HepG2 (cell line): ENCODE measurements around the gene DAPK1. TPM values are rescaled to one million over a fixed set of nuclear protein-coding genes. Genes with fewer than 3 reads are reported as not detected.

Experiments
- CSRNP2 ChIP-seq: sonication (generic); formaldehyde crosslinking; conservative IDR thresholded peaks from 2 replicates; pipeline ENCODE4 v1.8.0; 2022; ENCODE audit warnings: low read depth, missing genetic modification reagents
- HIVEP1 ChIP-seq: sonication (generic); formaldehyde crosslinking; IDR thresholded peaks from 2 replicates; pipeline ENCODE4 v1.4.0; 2020; ENCODE audit warnings: mild to moderate bottlenecking, missing genetic modification reagents
- MYPOP ChIP-seq: sonication (generic); formaldehyde crosslinking; IDR thresholded peaks from 2 replicates; pipeline ENCODE4 v1.8.1; 2023; ENCODE audit warnings: mild to moderate bottlenecking, moderate library complexity, missing genetic modification reagents
- NR0B2 ChIP-seq: sonication (generic); formaldehyde crosslinking; IDR thresholded peaks from 2 replicates; pipeline ENCODE4 v1.4.0; 2020; ENCODE audit warnings: mild to moderate bottlenecking, missing genetic modification reagents
- SOX5 ChIP-seq: IDR thresholded peaks from 2 replicates; pipeline ENCODE4 v1.6.1; 2016; ENCODE audit warnings: borderline replicate concordance
- SPEN ChIP-seq: sonication (generic); formaldehyde crosslinking; IDR thresholded peaks from 2 replicates; pipeline ENCODE4 v1.5.1; 2020; ENCODE audit warnings: low read depth, mild to moderate bottlenecking, missing genetic modification reagents
- ZNF10 ChIP-seq: sonication (generic); formaldehyde crosslinking; IDR thresholded peaks from 2 replicates; pipeline ENCODE4 v1.4.0; 2020; ENCODE audit warnings: mild to moderate bottlenecking, low read depth, missing genetic modification reagents, borderline replicate concordance
- polyA plus RNA-seq, 8 experiments: library from polyadenylated mRNA; depleted of rRNA in 3 of 8; stranded (reverse) in 7 of 8; unstranded in 1 of 8; fragments of >200 nt; fragmentation: Illumina TruSeq in 4 of 8; extraction: Trizol in 4 of 8; gene quantifications; 2 replicates each; pipeline versions ENCODE4 v1.2.1 to v1.2.3, GENCODE V29; 2011 to 2016; ENCODE audit warnings: low read depth in 4 of 8, missing spikeins in 1 of 8, mixed read lengths in 1 of 8; ENCODE audit not compliant: insufficient read depth in 1 of 8
- total RNA-seq, 5 experiments: library from RNA; depleted of rRNA; stranded (reverse); fragments of >200 nt; fragmentation: Illumina TruSeq; extraction: Trizol; gene quantifications; 2 replicates each; pipeline ENCODE4 v1.2.3, GENCODE V29; 2016; ENCODE audit warnings: low read depth in 1 of 5
- TF ChIP-seq, protein P1 (sequence below), 2 experiments: sonication (generic) in 1 of 2; formaldehyde crosslinking in 1 of 2; IDR thresholded peaks; 2 replicates each; pipeline versions ENCODE4 v1.6.1 to v1.9.0; 2014 to 2022; ENCODE audit warnings: antibody characterized with exemption in 1 of 2, borderline replicate concordance in 1 of 2, inconsistent platforms in 1 of 2, low read depth in 1 of 2, missing genetic modification reagents in 1 of 2

The DAPK1 gene
- total and polyA plus RNA-seq, 2 of the 13 experiments (the other 11 are each of a cell fraction or from before 2014, with no cell fraction given) = 35.7 to 35.9 TPM

DNA sequence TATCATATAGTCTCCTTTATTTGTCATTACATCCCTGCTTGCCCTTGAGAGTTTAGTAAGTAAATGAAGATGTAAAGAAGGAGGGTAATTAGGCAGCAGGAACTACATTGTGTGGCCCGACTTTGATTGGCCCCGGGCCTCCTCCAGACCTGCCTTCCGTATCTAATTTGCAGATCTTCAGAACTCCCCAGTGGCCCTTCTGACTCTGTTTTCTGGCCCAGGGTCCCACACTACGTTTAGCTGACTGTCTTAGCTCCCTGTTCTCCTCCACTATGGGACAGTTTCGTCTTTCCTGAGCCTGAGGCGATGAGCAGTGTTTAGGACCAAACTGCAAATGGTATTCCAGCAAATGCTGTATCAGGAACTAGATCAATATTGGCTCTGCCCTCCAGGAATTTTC lies 206.7 kb downstream of the DAPK1 start (continued):
- TF ChIP-seq MYPOP (CRISPR knock-in tag) (no peak), SOX5 (CRISPR knock-in tag) (no peak), SPEN (CRISPR knock-in tag) (no peak), CSRNP2 (CRISPR knock-in tag) (no peak), NR0B2 (CRISPR knock-in tag) (no peak), ZNF10 (CRISPR knock-in tag) (no peak), HIVEP1 (no peak)
- TF ChIP-seq, protein P1, sequence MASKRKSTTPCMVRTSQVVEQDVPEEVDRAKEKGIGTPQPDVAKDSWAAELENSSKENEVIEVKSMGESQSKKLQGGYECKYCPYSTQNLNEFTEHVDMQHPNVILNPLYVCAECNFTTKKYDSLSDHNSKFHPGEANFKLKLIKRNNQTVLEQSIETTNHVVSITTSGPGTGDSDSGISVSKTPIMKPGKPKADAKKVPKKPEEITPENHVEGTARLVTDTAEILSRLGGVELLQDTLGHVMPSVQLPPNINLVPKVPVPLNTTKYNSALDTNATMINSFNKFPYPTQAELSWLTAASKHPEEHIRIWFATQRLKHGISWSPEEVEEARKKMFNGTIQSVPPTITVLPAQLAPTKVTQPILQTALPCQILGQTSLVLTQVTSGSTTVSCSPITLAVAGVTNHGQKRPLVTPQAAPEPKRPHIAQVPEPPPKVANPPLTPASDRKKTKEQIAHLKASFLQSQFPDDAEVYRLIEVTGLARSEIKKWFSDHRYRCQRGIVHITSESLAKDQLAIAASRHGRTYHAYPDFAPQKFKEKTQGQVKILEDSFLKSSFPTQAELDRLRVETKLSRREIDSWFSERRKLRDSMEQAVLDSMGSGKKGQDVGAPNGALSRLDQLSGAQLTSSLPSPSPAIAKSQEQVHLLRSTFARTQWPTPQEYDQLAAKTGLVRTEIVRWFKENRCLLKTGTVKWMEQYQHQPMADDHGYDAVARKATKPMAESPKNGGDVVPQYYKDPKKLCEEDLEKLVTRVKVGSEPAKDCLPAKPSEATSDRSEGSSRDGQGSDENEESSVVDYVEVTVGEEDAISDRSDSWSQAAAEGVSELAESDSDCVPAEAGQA (IDR thresholded peaks at IDR 0.05; ENCODE audit: low read depth) = no peak
- TF ChIP-seq, protein P1 (CRISPR knock-in tag; IDR thresholded peaks at IDR 0.05; ENCODE audit: borderline replicate concordance) = no peak
